Esophagus squamous epithelium (tissue), 4 donors: ENCODE data around the gene ZKSCAN3.

Experiments used
- CTCF ChIP-seq, 6 experiments: fragments of 450-650 bp in 4 of 6; fragments of 200-600 bp in 2 of 6; sonication (generic) in 2 of 6; IDR thresholded peaks; one replicate each; pipeline ENCODE4 v1.5.1; 2016 to 2019; ENCODE audit warnings: antibody characterized with exemption in 6 of 6, mild to moderate bottlenecking in 4 of 6, moderate library complexity in 4 of 6
- POLR2A ChIP-seq, 4 donors: fragments of 450-650 bp; IDR thresholded peaks; one replicate each; pipeline ENCODE4 v1.6.1; 2017; ENCODE audit warnings: antibody characterized with exemption in 4 of 4, mild to moderate bottlenecking in 4 of 4, moderate library complexity in 3 of 4

GRCh38 chr6:28336284-28337120, 13.2 kb upstream of the ZKSCAN3 start:
- TF ChIP-seq CTCF (IDR thresholded peaks at IDR 0.05) (no peak), POLR2A (IDR thresholded peaks at IDR 0.05) (no peak)
